BJ (cell line): ENCODE measurements around the gene PPP2CA. TPM values are rescaled to one million over a fixed set of nuclear protein-coding genes. Genes with fewer than 3 reads are reported as not detected.

Experiments used
- CTCF ChIA-PET: fragments of 350-600 bp; formaldehyde crosslinking; extraction: SDS; loops from one replicate; lab custom pipeline; 2021; ENCODE audit warnings: antibody characterized with exemption, inconsistent platforms; lab: Yijun Ruan, JAX
- POLR2A ChIA-PET: fragments of 300-600 bp; sonication (Branson Sonifier 250); formaldehyde crosslinking; extraction: SDS; loops from one replicate; lab custom pipeline; 2021; ENCODE audit warnings: antibody characterized with exemption; lab: Charles Lee
- DNase-seq: peaks from one replicate; pipeline ENCODE4 v3.0.0-alpha.2; 2011; ENCODE audit warnings: low read depth
- H3K27me3 ChIP-seq: 2 replicates; pipeline ENCODE4 v1.6.0; 2011; ENCODE audit warnings: low read length; ENCODE audit not compliant: control insufficient read depth, insufficient read depth
- H3K36me3 ChIP-seq: 2 replicates; pipeline ENCODE4 v1.5.1; 2011; ENCODE audit warnings: low read length; ENCODE audit not compliant: control insufficient read depth, insufficient read depth
- H3K4me3 ChIP-seq: 2 replicates; pipeline ENCODE4 v1.5.1; 2011; ENCODE audit warnings: low read depth, mild to moderate bottlenecking, control low read depth, low read length
- CTCF ChIP-seq: IDR thresholded peaks from 2 replicates; pipeline ENCODE4 v1.5.1; 2011; ENCODE audit warnings: low read depth, mild to moderate bottlenecking, control low read depth, inconsistent platforms, low read length, moderate library complexity; ENCODE audit not compliant: insufficient read depth
- polyA plus RNA-seq: library from polyadenylated mRNA; depleted of rRNA; stranded (reverse); fragments of >200 nt; gene quantifications from 2 replicates; pipeline ENCODE4 v1.2.3, GENCODE V29; 2011; rRNA removed
- small RNA-seq: library from RNA; depleted of rRNA; stranded (forward); fragments of <200 nt; gene quantifications from one replicate; pipeline ENCODE3, GENCODE V24; 2012; ENCODE audit warnings: low replicate concordance, low read depth; ENCODE audit not compliant: insufficient read length

The PPP2CA gene
- polyA plus RNA-seq, 1 experiment: 77.1 TPM

DNA sequence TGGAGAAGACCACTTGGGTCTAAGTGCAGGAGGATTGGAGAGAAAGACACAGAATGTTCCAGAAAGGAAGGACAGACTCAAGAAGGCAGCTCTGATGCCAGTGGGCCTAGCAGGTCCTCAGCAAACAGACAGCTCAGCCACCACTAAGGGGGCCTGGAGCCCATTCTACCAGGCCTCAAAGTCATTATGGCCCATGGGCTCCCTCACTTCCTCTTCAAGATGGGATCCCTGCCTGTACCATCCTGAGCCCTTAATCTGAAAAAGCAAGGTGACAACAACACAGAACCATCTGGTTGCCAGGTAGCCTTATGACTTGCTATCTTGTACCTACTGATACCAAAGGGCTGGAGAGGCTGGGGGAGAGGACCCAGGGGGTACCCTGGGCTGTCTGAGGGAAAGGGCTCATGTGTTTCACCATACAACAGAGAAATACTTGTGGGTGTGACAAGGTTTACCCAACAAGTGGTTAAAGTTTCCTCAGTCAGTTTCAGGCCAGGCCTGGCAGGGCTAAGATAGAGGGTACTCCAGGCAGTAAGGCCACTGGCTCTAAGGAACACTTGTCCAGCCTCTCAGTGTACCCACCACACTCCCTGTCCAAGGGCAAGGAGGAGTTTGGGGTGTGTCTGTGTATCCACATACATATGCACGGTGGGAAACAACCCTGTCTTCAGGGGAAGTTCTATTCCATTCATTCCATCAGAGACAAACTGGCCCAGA, 80.7 kb downstream of the PPP2CA start:
- TF ChIP-seq CTCF: no peak
- H3K4me3 ChIP-seq: no peak overlapping the region
- no peaks in the 10 kb centered on the region for H3K27me3 ChIP-seq
- peaks cover 9% of the 10 kb centered on the region for H3K36me3 ChIP-seq
- POLR2A ChIA-PET: no interaction called here
- DNase-seq: no peak
- CTCF ChIA-PET: interaction anchor here (0.6 to 17.5 kb wide), 17 partner anchors 8 to 120 kb away, joined by 3 to 381 read pairs (median 5); partner anchors contain the start of gene TCF7

Small RNA genes within 50 kb of the gene (small RNA-seq; reads per million reads assigned to genes)
- gene MIR3661: not detected

Other genes with a start within 250 kb of the PPP2CA start
- 187 and 195 TPM in 2 replicates for gene VDAC1, start 221.1 kb downstream of the PPP2CA start, polyA plus RNA-seq
- gene TCF7, start 111.4 kb downstream of the PPP2CA start, polyA plus RNA-seq: 0.78 and 0.86 TPM in 2 replicates
- 183 and 496 TPM in 2 replicates for gene SKP1, start 49.1 kb downstream of the PPP2CA start, polyA plus RNA-seq
- 1.4 and 2.2 TPM in 2 replicates for gene CDKL3, start 141.1 kb upstream of the PPP2CA start, polyA plus RNA-seq
- gene UBE2B, start 145.5 kb upstream of the PPP2CA start, polyA plus RNA-seq: 17.6 and 45.2 TPM in 2 replicates
- gene CDKN2AIPNL, start 185.8 kb upstream of the PPP2CA start, polyA plus RNA-seq: 10.5 and 18.9 TPM in 2 replicates